ENCODE results near the gene SNX32.

The SNX32 gene

DNA sequence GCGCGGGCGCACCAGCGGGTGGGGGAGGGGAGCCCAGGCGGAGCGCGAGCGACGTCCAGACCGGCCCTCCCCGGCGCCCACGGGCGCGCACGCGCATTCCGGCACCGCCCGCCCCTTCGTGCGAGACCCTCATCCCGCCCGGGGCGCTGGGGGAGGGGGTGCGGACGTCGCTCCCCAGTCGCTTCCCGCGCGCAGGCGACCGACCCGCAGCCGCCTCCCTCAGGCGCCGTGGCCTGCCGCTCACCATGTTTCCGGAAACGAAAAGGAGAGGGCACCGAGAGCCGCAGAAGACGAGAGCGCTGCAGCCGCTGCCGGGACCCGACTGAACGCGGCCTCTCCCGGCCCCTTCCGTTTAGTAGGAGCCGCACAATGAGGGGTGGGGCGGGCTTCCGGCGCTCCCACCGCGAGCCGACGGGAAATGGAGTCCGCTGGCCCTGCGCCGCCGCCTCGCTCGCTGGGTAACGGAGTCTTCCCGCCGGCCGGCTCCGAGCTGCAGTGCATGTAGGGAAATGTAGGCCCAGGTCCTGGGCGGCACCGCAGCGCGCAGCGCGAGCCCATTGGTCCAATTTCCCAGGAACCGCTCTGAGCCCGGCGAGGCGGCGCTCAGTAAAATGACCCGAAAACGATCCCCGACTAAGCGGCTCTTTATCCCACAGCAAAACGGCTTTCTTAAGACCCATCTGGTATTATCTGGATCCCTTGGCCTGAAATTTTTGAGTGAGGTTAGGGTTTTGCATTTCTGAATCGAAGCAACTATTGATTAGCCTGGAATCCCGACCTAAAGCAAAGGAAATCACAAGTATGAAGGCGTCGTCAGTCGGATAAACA, 24.3 kb downstream of the SNX32 start, which contains the start of gene CFL1:
Gene CFL1, minus strand, starts transcription at position 328 of the 828 bp plus-strand sequence. Its CDS starts 81 bp downstream, at position 247.
- DNase-seq: peak; percentile 99

GRCh38 chr11:65858681-65859087, 24.9 kb downstream of the SNX32 start:
- DNase-seq: no peak

- peak; percentile 100 for DNase-seq
Measured at GRCh38 chr11:65859095-65859811, 25.5 kb downstream of the SNX32 start.

- no peak for DNase-seq
Measured at GRCh38 chr11:65859812-65860277, 26.1 kb downstream of the SNX32 start.

DNA sequence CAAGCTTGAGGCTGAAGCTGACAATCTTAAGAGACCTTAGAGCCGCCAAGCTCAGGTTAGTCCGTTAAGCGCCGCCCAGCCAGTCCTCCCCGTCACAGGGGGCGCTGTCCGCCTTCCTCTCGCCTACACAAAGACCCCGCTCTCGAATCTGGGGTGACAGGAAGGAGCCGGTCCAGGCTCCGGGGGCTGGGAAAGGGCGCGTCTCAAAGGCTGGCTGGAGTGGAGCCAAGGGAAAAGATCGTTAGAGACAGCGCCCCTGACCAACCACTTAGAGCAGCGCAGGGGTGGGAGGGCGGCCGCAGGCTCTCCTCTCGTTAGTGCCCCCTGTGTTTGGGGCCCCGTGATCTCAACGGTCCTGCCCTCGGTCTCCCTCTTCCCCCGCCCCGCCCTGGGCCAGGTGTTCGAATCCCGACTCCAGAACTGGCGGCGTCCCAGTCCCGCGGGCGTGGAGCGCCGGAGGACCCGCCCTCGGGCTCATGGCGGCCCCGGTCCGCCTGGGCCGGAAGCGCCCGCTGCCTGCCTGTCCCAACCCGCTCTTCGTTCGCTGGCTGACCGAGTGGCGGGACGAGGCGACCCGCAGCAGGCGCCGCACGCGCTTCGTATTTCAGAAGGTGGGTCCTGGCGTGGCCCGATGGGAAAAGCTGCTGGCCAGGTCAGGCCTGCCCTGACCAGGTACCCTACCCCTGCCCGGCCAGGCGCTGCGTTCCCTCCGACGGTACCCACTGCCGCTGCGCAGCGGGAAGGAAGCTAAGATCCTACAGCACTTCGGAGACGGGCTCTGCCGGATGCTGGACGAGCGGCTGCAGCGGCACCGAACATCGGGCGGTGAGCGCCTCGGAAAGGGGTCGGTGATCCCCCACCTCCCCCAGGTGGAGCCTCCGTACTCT, 26.8 kb downstream of the SNX32 start, which contains the start of gene MUS81:
Gene MUS81, plus strand, starts transcription at position 156 of the 887 bp plus-strand sequence. Its CDS starts 321 bp downstream, at position 477.
- peak; percentile 98 for DNase-seq

DNA sequence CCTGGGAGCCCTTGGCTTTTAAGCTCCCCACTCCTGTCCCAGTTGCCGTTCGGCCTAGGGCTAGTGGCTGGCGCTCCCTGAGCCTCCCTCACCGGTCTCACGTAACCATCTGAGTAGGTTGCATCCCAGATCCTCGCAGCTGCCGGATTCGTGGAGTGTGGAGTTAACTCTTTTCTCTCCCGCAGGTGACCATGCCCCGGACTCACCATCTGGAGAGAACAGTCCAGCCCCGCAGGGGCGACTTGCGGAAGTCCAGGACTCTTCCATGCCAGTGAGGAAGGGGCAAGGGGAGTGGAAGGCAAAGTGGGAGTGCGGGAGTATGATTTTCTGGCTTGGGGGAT, 27.4 kb downstream of the SNX32 start:
- no peak for DNase-seq

GRCh38 chr11:65861533-65862183, 27.9 kb downstream of the SNX32 start:
- DNase-seq: no peak

DNA sequence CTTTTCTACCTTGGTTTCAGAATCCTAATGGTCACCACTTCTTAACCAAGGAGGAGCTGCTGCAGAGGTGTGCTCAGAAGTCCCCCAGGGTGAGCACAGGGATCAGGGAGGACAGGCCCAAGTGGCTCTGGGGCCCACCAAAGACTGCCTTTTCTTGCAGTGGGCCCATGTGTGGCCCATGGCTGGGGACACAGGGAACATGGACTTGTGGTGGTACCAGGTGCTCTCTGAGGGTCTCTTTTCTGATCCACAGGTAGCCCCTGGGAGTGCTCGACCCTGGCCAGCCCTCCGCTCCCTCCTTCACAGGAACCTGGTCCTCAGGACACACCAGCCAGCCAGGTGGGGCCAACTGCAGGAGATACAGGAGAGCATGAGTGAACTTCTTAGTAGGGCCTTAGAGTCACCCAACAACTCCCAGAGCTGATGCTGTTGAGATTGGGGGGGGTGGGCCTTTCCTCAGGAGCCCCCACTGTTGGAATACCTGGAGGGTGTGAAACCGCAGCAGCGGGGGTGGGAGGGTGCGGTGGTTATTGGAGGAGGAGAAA, 28.5 kb downstream of the SNX32 start:
- DNase-seq: no peak

GRCh38 chr11:65862941-65863888, 29.5 kb downstream of the SNX32 start:
- DNase-seq: no peak

GRCh38 chr11:65863889-65864705, 30.3 kb downstream of the SNX32 start:
- DNase-seq: no peak

- DNase-seq: no peak
Measured at GRCh38 chr11:65864706-65865471, 31.1 kb downstream of the SNX32 start.

- no peak for DNase-seq
Measured at GRCh38 chr11:65865550-65866172, 31.9 kb downstream of the SNX32 start.

- no peak for DNase-seq
Measured at GRCh38 chr11:65866509-65867283, 32.9 kb downstream of the SNX32 start.

- DNase-seq: peak; percentile 62
Measured at GRCh38 chr11:65867284-65868071, 33.7 kb downstream of the SNX32 start.

DNA sequence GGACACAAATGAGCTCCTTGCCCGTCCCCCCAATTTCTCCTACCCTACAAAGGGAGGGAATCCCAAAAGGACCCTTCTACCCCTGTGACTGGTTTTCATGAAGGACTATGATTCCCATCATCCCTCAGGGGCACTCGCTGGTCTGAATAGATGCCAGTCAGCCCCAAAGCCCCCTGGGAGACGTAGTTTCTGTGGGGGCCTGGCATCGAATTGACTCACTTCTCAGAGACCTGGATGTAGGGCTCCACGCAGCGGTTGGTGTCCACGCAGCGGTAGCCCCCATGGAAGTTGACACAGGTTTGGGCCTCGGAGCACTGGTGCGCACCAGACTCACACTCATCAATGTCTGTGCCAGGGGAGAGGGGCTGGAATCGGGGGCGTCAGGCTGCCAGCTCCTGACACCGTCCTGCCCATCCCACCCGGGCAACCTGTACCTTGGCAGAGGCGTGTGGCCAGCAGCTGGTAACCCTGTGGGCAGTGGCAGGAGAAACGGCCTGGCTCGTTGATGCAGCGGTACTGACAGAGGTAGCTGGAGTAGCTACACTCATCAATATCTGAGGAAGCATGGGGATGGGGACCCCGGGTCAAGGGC, 34.4 kb downstream of the SNX32 start:
- no peak for DNase-seq

GRCh38 chr11:65868907-65869306, 35.1 kb downstream of the SNX32 start:
- DNase-seq: no peak
